HepG2 (cell line): ENCODE data around the gene CRKL. TPM values are rescaled to one million over a fixed set of nuclear protein-coding genes. Genes with fewer than 3 reads are reported as not detected.

Experiments used
- AGO2 ChIP-seq: fragments of 200-400 bp; formaldehyde crosslinking; optimal IDR thresholded peaks from 2 replicates; pipeline ENCODE3; 2017; ENCODE audit warnings: mild to moderate bottlenecking, low read depth, low read length, moderate library complexity
- ARID3A ChIP-seq: IDR thresholded peaks from 2 replicates; pipeline ENCODE4 v1.6.1; 2012; ENCODE audit warnings: low read depth, low read length, improper control_type of control experiment
- CTCF ChIP-seq: sonication (generic); formaldehyde crosslinking; IDR thresholded peaks from 2 replicates; pipeline ENCODE4 v1.5.0; 2020; ENCODE audit warnings: mild to moderate bottlenecking, missing genetic modification reagents, moderate library complexity
- FOSL2 ChIP-seq: sonication (generic); formaldehyde crosslinking; IDR thresholded peaks from 2 replicates; pipeline ENCODE4 v1.4.0; 2020; ENCODE audit warnings: missing genetic modification reagents
- GATAD2A ChIP-seq: IDR thresholded peaks from 2 replicates; pipeline ENCODE4 v1.6.1; 2016
- HMGXB3 ChIP-seq: sonication (generic); formaldehyde crosslinking; IDR thresholded peaks from 2 replicates; pipeline ENCODE4 v1.4.0; 2020; ENCODE audit warnings: missing genetic modification reagents, borderline replicate concordance
- KAT7 ChIP-seq: IDR thresholded peaks from 2 replicates; pipeline ENCODE4 v1.6.1; 2018; ENCODE audit warnings: borderline replicate concordance, missing compliant biosample characterization
- MAX ChIP-seq: IDR thresholded peaks from 2 replicates; pipeline ENCODE4 v1.6.1; 2012; ENCODE audit warnings: inconsistent platforms
- POLR2AphosphoS2 ChIP-seq: IDR thresholded peaks from 2 replicates; pipeline ENCODE4 v1.6.1; 2011; ENCODE audit warnings: low read depth, low read length, improper control_type of control experiment
- RAD51 ChIP-seq: fragments of 450-650 bp; IDR thresholded peaks from 2 replicates; pipeline ENCODE4 v1.6.1; 2016; ENCODE audit warnings: borderline replicate concordance
- TFDP1 ChIP-seq: IDR thresholded peaks from 2 replicates; pipeline ENCODE4 v1.6.1; 2016; ENCODE audit warnings: missing compliant biosample characterization, missing genetic modification reagents, borderline replicate concordance
- polyA plus RNA-seq, 8 experiments: library from polyadenylated mRNA; depleted of rRNA in 3 of 8; stranded (reverse) in 7 of 8; unstranded in 1 of 8; fragments of >200 nt; fragmentation: Illumina TruSeq in 4 of 8; extraction: Trizol in 4 of 8; gene quantifications; 2 replicates each; pipeline versions ENCODE4 v1.2.1 to v1.2.3, GENCODE V29; 2011 to 2016; ENCODE audit warnings: low read depth in 4 of 8, missing spikeins in 1 of 8, mixed read lengths in 1 of 8; ENCODE audit not compliant: insufficient read depth in 1 of 8
- total RNA-seq, 5 experiments: library from RNA; depleted of rRNA; stranded (reverse); fragments of >200 nt; fragmentation: Illumina TruSeq; extraction: Trizol; gene quantifications; 2 replicates each; pipeline ENCODE4 v1.2.3, GENCODE V29; 2016; ENCODE audit warnings: low read depth in 1 of 5
- TF ChIP-seq, protein P1 (sequence below): sonication (generic); formaldehyde crosslinking; conservative IDR thresholded peaks from 2 replicates; pipeline ENCODE4 v1.4.0; 2020; ENCODE audit warnings: mild to moderate bottlenecking, missing genetic modification reagents, moderate library complexity

The CRKL gene
- total and polyA plus RNA-seq, 2 of the 13 experiments (the other 11 are each of a cell fraction or from before 2014, with no cell fraction given): 37.4 to 60.6 TPM

GRCh38 chr22:20951932-20952380 lies 34.7 kb downstream of the CRKL start (continued):
- 0 out of 2 replicates have a peak, but pooled peaks have one; percentile 5 for TF ChIP-seq ARID3A
- no peak for TF ChIP-seq RAD51
- no peak for TF ChIP-seq POLR2AphosphoS2
- no peak for TF ChIP-seq KAT7 (CRISPR knock-in tag)
- TF ChIP-seq FOSL2 (CRISPR knock-in tag): peak; percentile 33; the same call in 1 of the 2 replicates
- TF ChIP-seq GATAD2A (CRISPR knock-in tag): peak; percentile 34; the same call in 1 of the 2 replicates
- peak; percentile 43 for TF ChIP-seq CTCF (CRISPR knock-in tag)
- TF ChIP-seq, protein P1, sequence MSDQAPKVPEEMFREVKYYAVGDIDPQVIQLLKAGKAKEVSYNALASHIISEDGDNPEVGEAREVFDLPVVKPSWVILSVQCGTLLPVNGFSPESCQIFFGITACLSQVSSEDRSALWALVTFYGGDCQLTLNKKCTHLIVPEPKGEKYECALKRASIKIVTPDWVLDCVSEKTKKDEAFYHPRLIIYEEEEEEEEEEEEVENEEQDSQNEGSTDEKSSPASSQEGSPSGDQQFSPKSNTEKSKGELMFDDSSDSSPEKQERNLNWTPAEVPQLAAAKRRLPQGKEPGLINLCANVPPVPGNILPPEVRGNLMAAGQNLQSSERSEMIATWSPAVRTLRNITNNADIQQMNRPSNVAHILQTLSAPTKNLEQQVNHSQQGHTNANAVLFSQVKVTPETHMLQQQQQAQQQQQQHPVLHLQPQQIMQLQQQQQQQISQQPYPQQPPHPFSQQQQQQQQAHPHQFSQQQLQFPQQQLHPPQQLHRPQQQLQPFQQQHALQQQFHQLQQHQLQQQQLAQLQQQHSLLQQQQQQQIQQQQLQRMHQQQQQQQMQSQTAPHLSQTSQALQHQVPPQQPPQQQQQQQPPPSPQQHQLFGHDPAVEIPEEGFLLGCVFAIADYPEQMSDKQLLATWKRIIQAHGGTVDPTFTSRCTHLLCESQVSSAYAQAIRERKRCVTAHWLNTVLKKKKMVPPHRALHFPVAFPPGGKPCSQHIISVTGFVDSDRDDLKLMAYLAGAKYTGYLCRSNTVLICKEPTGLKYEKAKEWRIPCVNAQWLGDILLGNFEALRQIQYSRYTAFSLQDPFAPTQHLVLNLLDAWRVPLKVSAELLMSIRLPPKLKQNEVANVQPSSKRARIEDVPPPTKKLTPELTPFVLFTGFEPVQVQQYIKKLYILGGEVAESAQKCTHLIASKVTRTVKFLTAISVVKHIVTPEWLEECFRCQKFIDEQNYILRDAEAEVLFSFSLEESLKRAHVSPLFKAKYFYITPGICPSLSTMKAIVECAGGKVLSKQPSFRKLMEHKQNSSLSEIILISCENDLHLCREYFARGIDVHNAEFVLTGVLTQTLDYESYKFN (CRISPR knock-in tag): 0 out of 2 replicates have a peak, but pooled peaks have one; percentile 15
- TF ChIP-seq MAX: 0 out of 2 replicates have a peak, but pooled peaks have one; percentile 41
- TF ChIP-seq TFDP1: peak; percentile 26; the same call in 1 of the 2 replicates
- 0 out of 2 replicates have a peak, but pooled peaks have one; percentile 31 for TF ChIP-seq HMGXB3 (CRISPR knock-in tag)
- TF ChIP-seq AGO2: no peak
